Suprapubic skin (tissue), 4 donors: ENCODE measurements around the gene COL12A1.

ENCODE experiments used
- CTCF ChIP-seq, 2 donors: fragments of 200-600 bp in 1 of 2; fragments of 450-650 bp in 1 of 2; sonication (generic) in 1 of 2; IDR thresholded peaks; one replicate each; pipeline ENCODE4 v1.5.1; 2016 to 2019; ENCODE audit warnings: antibody characterized with exemption in 2 of 2, mild to moderate bottlenecking in 1 of 2, moderate library complexity in 1 of 2
- EP300 ChIP-seq: sonication (generic); formaldehyde crosslinking; IDR thresholded peaks from one replicate; pipeline ENCODE4 v1.6.1; 2017; ENCODE audit warnings: antibody characterized with exemption
- POLR2A ChIP-seq, 2 donors: fragments of 450-650 bp; IDR thresholded peaks; one replicate each; pipeline ENCODE4 v1.6.1; 2017; ENCODE audit warnings: antibody characterized with exemption in 2 of 2, mild to moderate bottlenecking in 2 of 2, moderate library complexity in 2 of 2
- POLR2AphosphoS5 ChIP-seq, 3 donors: sonication (generic); formaldehyde crosslinking; IDR thresholded peaks; one replicate each; pipeline ENCODE4 v1.6.1; 2017; ENCODE audit warnings: antibody characterized with exemption in 3 of 3

GRCh38 chr6:75209184-75209723 is 3.4 kb upstream of the COL12A1 start:
- TF ChIP-seq EP300 (no peak), CTCF (IDR thresholded peaks at IDR 0.05) (no peak), POLR2A (IDR thresholded peaks at IDR 0.05) (no peak), POLR2AphosphoS5 (IDR thresholded peaks at IDR 0.05) (no peak)
